GOT3 (cell line): ENCODE results near the gene COL2A1.

Source experiments
- DNase-seq: peaks from one replicate; lab custom pipeline; 2025; ENCODE audit warnings: mixed read lengths; lab: John Stamatoyannopoulos, UW

Gene COL2A1

DNA sequence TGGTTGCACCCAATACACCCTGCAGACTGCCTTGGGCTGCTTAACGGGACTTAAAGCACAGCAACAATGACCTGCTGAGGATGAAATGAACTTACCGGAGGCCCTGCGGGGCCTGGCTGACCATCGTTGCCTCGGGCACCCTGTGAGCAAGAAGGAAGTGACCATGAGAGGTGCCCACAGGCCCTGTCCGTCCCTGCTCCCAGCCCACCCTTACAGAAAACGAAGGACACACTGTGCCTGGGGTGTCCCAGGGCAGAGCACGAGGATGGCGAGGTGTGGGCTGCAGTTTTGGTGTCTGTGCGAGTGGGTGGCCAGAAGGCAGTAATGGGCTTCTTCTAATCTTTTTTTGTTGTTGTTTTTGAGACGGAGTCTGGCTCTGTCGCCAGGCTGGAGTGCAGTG lies 14.6 kb downstream of the COL2A1 start:
- DNase-seq: no peak

DNA sequence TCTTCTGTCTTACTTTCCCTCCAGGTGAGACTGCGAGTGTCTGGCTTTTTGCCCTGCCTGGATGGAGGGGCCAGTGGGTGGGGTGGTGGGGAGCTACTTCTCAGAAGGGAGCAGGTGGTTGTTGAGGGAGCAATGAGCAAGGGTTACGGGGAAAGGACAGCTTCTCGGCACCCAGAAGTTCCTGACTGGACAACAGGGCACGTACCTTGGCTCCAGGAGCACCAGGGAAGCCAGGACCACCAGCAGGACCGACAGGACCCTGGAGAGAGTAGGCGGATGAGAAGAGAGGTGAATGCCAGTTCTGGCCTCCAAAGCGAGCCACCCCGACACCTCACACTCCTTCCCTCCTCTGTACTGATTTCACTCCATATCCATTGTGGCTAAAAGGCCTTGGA lies 15.3 kb downstream of the COL2A1 start:
- DNase-seq: no peak

DNA sequence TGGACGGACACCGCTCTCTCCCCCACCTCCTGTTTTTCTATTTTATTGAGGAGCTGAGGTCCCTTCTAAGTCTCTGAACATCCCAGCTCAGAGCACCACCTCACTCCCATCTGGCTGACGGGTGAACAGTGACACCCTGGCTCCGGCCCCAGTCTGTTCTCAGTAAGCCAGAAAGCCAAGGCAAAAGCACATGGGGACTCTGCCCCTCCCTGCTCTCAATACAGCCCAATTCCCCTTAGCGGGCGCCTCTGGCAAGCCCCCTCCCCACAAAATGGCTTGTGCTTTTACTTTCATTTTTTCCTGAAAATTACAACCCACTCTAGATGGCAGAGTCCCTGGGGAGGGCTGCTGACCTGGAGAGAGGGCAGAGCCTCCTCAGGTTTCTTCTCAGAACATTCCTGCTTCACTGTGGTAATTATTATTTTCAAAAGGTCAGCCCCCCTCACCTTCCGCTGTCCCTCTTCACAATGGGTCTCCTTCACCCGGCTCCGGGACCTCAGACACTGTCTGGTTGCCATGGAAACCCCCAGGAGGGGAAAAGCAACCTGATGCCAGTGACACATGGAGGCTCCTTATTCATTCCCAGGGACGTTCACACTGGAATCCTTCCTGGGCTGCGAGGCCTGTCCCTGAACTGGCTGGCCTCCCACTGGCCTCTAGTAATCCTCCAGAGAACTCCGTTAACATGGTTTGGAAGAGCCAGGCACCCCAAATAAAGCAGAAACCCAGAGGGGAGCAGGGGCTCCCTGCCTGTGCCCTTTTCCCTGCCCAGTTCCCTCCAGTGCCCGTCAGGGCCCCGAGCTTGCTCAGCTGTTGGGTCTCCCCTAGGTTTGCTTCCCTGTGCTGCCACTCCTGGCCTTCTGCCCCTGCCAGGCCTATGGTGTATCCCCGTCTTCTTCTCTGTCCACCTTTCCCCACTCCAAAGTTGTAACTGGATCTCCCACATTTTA lies 15.9 kb downstream of the COL2A1 start:
- DNase-seq: no peak

DNA sequence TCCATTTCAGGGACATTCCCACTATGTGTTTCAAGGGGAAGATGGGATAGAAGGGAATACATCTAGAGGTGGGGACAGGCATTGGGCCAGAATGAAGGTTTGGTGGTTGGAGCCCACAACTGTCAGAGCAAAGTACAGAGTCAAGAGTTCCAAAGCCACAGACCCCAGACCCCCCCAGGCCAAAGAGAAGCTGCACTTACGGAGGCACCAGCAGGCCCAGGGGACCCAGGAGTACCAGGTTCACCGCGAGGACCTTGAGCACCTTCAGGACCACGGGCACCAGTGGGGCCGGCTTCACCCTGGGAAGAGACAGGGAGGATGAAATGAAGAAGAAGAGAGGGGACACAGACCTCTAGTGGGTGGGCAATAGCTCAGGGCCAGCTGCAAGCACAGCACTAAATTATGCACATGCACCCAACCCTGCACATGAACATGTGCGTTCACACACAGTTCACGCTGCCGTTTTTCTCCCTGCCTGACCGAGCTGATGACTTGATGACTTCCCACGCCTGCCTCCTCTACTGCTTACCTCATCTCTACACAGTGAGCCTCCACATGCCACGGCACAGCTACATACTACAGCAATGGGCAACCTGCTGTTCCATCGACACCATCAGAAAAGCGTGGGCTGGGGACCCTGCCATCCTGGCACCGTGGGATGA lies 16.7 kb downstream of the COL2A1 start:
- no peak for DNase-seq

DNA sequence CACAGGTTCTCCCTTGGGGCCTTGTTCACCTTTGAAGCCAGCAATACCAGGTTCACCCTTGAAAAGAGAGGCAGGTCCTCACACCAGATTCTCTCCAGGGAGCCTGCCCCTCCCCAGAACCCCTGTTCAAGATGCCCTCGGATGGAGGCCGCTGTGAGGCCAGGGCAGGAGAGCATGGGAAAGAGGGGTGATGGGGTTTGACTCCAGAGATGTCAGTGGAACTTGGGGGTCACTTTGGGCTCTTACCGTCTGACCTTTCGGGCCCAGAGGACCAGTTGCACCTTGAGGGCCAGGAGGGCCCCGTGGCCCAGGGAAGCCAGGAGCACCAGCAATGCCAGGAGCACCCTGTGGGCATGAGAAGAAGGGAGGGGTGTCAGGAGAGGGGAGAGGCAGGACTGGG lies 17.4 kb downstream of the COL2A1 start:
- DNase-seq: no peak

DNA sequence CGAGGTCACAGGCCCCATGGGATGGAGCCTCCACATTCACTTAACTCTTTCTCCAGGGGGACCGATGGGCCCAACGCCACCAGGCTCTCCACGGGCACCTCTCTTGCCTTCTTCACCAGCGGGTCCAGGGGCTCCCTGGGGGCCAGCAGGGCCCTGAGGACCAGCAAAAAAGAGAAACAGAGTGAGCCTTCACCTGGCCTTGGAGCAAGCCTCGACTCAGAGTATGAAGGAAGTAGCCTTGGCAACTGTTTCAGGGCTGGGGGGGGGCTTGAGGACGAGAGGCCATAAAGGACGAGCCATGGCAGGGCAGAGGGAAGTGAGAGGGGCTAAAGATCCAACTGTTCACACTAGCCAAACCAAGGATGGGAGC lies 18.0 kb downstream of the COL2A1 start:
- DNase-seq: no peak

DNA sequence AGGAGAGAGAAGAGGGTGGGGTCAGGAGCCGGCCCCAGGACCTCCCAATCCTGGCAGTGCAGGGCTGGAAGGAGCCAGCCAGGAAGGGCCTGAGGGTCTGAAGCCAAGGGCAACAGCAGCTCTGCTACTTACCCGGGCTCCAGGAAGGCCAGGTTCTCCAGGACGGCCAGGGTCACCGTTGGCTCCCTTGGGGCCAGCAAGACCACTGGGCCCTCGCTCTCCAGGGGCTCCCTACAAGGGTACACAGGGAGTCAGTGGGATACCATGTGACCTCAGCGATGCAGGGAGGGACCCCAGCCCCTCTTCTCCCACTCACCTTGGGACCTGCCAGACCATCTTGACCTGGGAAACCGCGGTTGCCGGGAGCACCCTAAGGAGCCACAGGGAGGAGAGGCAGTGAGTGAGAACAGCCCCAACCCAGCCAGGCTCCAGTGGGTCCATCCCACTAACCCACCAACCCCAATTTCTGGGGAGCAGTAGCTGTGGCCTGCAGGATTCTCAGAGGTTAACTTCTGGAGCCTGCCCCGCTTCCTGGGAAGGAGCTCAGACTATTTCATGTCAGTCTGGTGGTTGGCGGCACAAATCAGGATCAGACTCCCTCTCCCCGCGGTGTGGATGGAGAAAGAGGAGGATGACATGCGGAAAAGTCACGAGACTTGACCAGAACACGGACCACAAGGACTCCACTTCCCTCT lies 18.5 kb downstream of the COL2A1 start:
- DNase-seq: no peak

DNA sequence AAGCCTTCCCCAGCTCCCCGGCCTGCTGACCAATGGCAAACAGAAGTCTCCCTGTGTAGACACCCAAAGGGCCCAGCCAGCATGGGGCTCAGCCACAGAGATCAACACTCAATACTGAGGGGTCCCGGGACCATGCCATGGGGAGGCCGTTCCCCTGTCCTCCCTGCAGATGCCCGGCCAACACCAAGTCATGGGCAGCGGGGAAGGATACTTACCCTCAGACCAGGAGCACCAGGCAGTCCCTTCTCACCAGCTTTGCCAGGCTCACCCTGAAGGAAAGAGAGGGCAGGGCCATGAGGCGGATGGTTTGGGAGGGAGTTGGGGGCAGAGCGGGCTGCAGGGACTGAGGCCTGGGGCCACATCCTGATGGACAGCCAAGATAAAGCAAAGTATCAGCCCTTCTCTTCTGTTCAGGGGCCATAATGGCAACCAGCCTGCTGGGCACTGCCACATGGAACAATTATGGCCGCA lies 19.9 kb downstream of the COL2A1 start:
- DNase-seq: no peak

DNA sequence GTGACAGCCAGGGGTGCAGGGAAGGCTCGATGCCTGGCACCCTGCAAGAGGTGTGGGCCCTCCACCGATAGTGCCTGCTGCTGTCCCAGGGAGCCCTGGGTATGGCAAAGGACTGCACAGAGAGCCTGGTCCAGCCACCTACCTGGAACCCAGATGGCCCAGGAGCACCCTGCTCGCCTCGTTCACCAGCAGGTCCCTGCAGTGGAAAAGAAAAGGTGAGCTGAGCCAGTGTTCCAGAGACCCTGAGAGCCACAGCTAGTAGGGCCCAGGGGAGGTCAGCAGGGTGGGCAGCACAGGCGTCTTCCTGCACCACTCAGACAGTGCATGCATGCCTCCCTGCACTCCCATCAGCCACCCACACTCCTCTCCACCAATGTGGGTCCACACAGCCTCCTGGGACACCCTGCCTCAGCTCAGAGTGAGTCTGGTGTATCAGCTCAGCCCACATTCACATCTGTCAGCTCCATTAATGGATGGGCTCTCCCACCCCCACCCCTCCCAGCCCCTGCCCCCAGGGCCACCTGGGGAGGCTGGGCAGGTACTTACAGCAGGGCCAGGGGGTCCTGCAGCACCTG lies 20.6 kb downstream of the COL2A1 start:
- no peak for DNase-seq

DNA sequence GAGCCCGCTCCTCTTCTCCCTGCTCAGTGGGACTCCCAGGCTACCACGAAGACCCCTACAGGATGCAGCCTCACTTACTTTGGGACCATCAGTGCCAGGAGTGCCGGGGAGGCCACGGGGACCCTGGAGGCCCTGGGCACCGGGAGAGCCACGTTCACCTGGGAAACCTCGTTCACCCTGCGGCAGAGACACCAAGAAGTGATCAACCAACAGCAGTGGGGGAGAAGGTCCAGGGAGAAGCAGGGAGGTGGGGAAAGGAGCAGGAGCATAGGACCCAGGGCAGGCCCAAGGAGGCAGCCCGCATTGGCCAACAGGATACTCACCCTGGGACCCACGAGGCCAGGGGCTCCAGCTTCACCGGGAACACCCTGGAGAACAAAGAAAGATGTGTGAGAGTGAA lies 21.5 kb downstream of the COL2A1 start:
- no peak for DNase-seq

DNA sequence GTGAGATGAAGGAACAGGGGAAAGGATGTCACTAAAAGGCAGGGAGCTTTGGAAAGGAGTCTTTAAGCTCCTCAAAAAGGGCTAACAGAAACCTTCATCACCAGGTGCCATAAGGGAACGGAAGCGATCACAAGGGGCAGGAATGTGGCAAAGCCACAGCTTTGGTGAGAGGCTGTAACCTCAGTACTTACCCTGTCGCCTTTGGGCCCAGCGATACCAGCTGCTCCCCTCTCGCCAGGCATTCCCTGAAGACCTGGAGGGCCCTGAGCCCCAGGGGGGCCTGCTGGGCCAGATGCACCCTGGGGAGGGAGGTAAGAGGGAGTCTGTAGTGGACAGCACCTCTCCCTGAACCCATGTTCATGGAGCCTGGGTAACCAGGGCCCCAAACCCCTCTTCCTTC lies 22.0 kb downstream of the COL2A1 start:
- no peak for DNase-seq

DNA sequence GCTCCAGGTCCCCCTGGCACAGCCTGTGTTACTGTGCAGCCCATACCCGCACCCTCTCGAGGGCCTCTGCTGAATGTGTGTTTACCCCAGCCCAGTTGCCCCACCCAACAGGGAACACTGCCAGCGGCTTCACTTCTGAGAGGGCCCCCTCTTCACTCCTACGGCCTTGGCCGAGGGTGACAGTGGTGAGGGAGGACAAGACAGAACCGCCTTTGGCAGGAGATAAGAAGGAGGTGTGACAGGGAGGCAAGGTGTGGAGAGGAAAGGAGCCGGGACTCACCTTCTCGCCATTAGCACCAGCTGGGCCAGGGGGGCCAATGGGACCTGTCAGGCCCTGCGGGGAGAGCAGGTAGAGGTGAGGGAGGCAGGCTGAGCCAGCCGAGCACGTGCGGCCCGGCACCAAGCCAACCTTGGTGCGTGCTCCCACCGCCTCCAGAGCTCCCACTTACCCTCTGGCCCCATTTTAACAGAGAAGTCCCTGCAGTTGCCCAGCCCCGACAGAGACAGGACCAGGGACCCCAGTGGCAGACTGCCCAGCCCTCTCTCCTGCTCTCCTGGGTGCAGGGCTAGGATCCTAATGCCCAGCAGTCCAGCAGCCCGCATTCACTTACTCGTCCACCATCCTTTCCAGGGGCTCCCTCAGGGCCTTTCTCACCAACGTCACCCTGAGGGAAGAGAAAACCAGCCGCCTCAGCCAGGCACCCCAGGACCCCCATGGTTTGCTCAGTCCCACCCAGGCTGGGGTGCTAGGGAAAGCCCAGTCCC lies 22.6 kb downstream of the COL2A1 start:
- DNase-seq: no peak

DNA sequence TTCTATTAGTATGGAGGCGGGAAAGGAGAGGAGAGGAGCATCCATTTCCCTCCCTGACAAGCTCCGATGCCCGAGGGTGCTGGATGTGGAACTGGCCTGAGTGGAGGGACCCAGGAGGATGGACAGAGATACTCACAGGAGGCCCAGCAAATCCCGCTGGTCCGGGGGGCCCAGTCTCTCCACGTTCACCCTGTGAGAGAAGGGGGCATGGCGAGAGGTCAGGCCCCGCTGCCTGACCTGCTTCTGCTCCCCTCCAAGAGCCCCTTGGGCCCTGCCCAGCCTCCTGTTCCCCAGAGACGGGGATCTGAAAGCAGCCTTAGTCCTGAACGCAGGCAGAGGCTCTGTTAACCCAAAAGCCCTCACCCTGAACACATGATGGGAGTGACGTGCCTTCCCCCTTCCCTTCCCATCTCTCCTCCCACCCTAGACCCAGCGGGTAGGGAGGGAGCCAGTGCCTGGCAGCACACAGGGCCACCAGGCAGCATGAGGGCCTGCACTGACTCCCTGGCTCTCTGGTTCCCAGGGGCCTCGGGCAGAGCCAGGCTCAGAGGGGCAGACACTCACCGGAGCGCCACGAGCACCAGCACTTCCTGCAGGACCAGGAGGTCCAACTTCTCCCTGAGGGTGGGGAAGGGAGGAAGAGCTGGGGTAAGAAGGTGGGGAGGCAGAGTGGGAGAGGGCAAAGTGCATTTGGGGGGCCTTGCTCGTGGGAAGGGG lies 23.3 kb downstream of the COL2A1 start:
- DNase-seq: no peak

DNA sequence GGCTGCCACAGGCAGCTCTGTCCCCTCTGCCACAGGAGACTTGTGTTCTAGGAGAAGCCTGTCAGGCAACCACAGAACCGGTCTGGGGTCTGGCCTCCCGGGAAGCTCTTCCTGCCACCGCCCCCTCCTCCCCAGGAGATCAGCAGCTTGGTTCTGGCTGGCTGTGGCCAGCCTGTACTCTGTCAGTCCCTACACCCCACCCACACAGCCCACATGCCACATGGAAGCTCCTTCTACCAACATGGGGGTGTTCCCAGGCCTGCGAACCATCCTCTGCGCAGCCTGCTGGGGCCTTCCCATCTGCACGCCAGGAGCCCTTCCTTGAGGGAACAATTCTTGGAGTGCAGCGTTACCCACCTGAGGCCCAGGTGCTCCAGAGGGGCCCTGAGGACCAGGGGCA lies 24.1 kb downstream of the COL2A1 start:
- DNase-seq: no peak

DNA sequence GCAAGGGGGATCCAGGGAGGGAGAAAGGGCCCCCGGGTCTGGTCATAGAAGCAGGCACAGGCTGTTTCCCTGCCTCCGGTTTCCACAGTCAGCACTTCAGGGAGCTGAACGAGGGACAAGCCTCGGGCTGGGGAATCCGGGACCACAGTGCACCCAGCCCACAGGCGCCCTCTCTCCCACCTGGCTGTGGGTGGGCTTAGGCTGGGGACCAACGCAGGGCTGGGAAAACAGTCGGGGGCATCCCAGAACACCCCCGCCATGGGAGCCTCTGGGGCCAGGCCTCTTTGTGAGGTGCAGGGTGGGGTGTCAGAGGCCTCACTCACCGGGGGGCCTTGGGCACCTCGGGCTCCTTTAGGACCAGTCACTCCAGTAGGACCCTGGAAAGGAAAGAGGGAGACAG lies 24.6 kb downstream of the COL2A1 start:
- DNase-seq: no peak

DNA sequence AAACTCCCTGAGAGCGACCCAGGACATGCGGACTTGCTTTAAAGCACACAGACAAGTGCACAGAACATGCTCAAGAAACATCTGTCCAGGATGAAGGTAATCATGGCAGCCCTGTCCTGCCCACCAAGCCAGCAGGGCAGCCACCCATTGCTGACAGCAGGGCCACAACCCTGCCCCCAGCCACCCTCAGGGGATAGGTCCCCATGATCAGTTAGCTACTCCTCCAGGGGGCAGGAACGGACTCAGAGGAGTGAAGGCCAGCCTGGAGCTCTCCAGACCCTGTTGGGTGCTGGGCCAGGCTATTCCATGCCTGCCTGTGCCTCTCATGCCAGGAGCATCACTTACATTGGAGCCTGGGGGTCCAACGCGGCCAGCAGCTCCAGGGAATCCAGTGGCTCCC lies 25.1 kb downstream of the COL2A1 start:
- DNase-seq: no peak

DNA sequence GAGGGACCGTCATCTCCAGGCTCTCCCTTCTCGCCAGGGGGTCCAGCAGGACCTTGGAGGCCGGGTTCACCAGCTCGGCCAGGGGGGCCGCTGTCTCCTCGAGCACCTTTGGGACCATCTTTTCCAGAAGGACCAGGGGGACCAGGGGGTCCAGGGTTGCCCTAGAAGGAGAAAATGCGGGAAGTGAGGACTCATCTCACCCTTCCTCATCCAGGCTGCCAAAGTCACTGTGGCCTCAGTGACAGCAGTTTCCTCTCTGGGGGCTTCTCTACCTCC lies 25.7 kb downstream of the COL2A1 start:
- no peak for DNase-seq

DNA sequence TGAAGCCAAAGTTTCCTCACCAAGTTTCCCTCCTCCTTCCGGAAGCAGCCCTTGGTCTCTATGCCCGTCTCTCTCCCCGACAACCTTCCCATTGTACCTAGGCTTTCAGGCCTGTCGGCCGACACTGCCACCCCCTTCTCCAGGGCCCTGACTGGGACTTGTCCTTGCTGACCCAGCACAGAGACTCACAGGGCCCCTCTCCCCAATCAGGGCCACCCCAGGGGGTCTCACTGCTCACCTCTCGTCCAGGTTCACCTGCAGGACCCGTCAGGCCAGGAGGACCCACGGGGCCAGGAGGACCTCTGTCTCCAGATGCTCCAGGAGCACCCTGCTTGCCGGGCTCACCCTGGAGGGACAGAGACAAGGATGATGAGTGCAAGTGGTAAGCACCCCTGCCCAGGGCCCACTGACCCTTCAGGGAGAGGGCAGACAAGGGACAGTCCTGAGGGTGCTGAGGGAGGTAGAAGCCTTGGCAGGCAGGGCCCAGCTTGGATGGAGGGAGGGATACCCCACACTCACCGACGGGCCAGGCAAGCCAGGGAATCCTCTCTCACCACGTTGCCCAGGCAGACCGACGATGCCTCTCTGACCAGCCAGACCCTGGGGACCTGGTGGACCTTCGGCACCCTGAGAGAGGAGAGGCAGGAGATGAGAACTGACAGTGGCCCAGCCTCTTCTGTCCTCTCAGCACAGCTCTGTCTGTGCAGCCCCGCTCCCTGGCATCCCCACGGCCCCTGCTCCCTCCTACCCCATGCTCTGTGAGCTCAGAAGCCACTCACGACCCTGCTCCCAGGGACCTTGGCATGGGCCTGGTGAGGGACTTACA lies 26.3 kb downstream of the COL2A1 start:
- DNase-seq: no peak

DNA sequence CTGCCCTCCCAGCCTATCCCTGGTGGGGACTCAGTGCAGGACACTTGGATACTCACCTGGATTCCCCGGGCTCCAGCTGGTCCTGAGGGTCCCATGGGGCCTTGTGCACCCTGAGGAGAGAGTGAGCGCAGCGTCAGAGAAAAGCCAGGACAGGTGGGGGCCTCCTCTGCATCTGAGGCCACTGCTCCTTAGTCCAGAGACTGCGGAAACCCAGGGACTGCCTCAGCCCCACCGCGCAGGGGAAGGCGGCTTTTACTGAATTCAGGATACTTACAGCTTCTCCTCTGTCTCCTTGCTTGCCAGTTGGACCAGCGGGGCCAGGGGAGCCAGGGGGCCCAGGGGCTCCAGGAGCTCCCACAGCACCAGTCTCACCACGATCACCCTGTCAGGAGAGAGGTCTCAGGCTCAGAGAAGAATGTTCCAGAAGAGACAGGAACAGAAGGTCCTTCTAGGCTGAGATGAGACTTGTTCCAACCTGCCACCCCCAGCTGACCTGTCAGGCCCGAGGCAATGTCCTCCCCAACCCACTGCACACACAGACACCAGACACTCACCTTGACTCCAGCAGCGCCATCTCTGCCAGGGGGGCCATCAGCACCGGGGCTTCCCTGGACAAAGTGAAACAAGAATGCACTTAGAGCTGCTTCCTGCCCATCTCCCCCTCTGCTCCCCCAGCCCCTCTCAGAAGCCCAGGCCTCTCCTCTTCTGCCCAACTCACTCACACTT lies 27.1 kb downstream of the COL2A1 start:
- no peak for DNase-seq

DNA sequence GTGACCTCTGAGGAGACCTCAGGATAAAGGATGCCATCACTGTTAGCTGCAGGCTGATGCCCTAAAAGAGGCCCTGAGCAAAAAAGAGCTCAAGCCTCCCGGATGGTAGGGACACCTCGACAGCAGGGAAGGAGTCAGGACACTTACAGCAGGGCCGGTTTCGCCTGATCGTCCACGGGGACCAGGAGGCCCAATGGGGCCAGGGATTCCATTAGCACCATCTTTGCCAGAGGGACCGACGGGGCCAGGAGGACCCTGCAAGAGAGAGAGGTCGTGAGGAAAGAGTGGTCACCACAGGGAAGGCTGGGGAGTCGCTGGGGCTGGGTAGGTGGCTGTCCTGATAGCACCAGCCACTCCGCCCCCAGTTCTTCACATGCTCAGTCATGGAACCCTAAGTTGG lies 28.5 kb downstream of the COL2A1 start:
- DNase-seq: no peak
